H54 (cell line): ENCODE measurements around the gene PGLYRP4.
"Not testable (repeated sequence)": the region's sequence is repeated elsewhere in the genome, so short reads cannot be mapped to it uniquely, and the experiment has no call there.

Experiments
- DNase-seq: peaks from one replicate; pipeline ENCODE4 v3.0.0; 2011; ENCODE audit warnings: low spot score, mixed read lengths; ENCODE audit not compliant: insufficient read length
- FAIRE-seq: peaks from 3 replicates; lab custom pipeline; 2011; peaks lifted over from hg19 to GRCh38; lab: Jason Lieb, UNC
- POLR2A ChIP-seq: IDR thresholded peaks from 2 replicates; pipeline ENCODE4 v1.6.1; 2011; ENCODE audit warnings: low read depth, mild to moderate bottlenecking, low read length

The PGLYRP4 gene

DNA sequence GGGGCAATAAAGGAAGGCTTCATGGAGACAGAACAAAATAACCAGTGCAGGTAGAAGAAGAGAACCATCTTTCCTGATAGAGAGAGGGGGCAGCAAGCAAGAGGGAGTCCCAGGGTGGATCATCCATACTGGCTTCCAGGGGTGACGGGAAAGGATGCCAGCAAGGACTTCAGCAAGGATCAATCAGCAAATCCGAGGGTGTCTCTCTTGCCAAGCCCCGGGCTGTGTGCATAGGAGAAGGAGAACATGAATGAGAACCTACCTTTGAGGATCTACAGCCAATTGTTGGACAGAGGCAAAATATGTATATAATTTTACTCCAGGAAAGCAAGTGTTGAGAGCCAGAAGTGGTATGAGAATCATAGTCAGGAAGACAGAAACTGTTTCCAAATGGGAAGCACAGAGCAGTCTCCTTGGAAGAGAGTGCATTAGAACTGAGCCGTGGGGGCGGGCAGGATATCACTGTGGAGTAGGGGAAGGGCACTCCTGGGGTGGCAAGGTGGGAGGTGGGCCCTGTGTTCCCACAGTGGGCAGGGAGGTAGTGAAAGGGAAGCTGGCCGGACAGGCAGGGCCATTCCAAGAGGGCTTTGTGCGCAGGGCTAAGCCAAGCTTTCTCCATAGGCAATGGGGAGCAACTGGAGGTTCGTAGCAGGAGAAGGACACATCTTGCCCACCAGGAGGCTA is 7.9 kb upstream of the PGLYRP4 start:
- no peak for TF ChIP-seq POLR2A
- DNase-seq = no peak
- no peak for FAIRE-seq

DNA sequence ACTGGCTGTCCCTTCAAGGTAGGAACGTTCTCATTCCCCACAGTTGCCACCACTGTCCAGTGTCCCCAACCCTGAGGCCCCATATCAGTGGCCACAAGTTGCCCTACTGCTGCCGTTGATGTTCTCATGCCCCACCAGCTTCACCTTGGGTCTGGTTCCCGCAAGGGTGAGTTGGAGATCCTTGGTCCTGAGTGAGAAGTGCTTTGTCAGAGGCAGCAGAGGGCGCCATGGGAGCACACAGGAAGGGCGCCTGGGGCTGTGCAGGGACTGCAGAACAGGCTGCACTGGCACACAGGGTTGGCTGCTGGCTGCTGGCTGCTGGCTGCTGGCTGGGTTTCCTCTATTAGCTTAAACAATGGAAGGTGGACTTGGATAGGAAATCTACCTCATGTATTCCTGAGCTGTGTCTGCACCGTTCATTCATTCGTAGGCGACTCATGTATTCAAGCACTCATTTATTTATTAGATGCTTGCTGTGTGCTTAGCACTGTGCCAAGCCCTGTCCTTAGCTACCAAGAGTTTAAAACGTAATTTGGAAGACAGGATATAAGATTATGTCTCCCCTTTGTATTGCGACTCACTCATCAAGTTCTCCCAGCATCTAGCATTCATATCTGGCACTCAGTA is 6.9 kb upstream of the PGLYRP4 start:
- FAIRE-seq = no peak
- DNase-seq = peak; percentile 63
- no peak for TF ChIP-seq POLR2A

DNA sequence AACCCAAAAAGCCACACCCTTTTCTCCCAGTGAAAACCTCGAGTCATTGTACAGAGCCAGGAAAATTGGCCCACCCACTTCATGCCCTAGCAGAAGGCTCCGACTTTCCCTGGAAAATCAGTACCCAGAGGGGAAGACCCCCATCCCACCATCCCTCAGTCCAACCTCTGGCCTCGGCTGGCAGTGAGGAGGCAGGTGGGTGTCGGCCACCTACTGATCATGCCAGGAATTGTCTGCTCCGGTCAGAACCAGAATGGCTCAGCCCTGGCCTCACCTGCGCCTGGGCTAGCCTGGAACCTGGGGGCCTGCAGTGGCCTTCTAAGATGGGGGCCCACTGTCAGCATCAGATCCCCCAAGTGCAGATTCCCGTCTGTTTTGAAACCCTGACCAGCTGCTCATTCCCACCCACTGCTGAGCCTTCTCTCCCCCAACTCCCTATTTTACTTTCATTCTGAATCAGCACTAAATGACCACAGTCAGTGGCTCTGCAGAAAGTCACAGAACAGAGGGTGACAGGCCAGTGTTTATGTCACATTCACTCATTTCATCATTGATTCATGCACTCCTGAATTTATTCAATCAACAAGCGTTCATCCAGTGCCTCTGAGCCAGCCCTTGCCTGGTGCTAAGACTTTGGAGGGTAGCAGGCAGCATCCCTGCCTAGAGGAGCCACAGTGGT is 6.0 kb upstream of the PGLYRP4 start:
- FAIRE-seq = no peak
- no peak for TF ChIP-seq POLR2A
- no peak for DNase-seq

DNA sequence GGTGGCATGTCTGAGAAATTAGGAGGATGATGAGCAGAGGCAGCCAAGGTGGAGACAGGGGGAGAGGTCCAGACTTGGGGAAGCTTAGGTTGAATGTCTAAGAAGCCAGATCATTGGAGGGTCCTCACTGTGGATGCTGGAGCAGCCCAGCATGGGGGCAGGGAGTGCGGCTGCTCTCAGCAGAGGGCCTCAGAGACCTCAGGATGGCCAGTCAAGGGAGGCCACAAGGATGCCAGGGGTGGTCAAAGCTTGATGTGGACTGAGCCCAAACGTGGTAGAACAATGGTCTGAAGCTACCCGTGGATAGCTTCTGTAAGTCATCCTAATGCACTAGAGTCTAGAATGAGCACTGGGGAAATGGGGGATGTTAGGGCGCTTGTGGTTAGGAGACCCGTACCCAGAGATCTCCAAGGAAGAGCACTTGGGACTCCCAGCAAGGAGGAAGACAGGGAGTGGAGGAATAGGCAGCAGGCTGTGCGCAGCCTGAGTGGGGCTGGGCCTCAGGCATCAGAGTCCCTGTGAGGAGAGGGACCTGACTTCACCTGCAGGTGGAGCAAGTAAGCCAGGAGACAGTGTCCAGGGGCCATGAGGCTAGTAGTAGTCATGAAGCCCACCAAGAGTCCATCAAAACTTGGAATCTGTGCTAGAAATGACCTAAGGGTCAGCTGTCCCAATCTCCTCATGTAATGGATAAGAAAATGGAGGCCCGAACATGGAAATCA is 4.7 kb upstream of the PGLYRP4 start:
- FAIRE-seq (no peak), DNase-seq (peak; percentile 29)
- TF ChIP-seq POLR2A = no peak

DNA sequence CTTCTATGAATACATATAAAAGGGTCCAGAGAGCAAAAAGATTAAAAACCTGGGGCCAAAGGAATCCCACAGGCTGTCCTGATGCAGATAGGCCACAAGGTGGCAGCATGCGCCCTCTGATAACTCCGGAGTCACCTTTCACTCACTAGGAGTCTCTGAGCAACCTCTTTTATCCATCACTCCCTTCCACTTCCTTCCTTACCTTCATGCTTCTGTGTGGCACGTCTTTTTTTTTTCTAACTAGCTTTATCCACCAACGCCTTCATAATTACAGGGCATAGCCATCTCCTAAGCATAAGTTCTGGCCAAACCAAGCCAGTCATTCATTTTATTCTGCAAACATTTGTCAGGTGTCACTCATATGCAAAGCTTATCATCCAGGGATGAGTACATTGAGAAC is 3.9 kb upstream of the PGLYRP4 start:
- peak; percentile 56 for DNase-seq
- TF ChIP-seq POLR2A = no peak
- no peak for FAIRE-seq

DNA sequence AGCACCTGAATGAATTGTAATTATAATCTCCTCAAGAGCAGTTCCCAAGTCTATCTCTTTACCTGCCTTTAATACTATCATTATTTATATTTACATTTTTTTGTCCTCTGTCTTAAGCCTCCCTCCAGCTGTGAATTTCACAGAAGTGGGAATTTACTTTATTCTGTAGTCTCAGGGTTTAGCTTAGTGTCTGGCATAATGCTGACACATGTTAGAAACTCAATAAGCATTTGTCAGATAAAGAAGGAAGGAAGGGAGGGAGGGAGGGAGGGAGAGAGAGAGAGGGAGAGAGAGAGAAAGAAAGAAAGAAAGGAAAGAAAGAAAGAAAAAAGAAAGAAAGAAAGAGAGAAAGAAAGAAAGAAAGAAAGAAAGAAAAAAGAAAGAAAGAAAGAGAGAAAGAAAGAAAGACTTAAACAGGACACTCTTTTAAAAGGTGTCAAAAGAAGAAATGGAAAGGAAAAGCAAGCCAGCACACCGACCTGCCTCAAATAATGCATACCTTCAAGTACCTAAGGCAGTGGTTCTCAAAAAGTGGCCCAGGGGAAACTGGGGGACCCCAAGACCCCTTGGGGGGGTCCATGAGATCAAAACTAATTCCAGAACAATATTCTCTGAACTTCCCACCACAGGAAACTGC is 1.8 kb upstream of the PGLYRP4 start:
- TF ChIP-seq POLR2A = no peak
- FAIRE-seq (no peak), DNase-seq (no peak)

DNA sequence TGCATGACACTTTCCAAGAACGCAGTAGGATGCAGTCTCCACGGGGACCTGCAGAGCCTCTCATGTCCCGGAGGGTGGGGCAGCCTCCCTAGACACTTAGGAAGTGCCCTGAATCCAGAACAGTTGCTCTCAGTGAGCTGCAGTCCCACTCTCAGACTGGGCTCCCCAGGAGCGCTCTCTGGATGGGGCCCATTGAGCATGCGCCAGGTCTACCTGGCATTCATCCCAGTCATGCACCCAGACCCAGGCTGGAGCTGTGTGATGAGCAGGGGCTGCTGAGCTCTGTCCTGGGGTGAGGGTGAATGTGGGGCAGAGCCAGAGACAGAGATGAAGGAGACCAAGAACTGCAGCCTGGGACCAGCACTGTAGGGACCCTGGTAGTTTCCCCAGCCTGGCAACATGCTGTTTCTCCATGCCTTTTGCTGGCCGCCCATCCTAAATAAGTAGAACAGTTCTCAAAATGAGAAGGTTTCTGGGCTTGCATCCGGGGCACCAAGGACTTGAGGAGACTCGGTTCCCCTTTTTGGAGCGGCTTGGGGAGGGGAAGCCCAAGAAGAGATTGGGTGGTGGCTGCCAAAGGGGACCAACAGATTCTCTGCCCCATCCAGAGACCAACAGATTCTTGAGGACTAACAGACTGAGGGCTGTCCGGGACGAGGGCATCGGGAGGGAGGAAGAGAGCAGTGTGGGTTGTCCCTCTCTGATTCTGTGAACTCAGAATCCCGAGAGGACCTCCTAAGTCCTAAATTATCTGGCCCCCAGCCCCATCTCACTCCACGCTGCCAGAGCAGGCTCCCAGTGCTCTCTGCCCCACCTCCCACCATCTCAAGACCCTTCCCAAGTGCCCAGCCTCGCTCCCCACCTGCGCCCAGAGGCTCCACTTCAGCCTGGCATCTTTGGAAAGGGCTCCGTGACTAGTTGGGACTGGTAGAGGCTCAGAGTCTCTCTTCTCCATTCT is 1.0 kb upstream of the PGLYRP4 start:
- DNase-seq (no peak), FAIRE-seq (no peak)
- TF ChIP-seq POLR2A = no peak

DNA sequence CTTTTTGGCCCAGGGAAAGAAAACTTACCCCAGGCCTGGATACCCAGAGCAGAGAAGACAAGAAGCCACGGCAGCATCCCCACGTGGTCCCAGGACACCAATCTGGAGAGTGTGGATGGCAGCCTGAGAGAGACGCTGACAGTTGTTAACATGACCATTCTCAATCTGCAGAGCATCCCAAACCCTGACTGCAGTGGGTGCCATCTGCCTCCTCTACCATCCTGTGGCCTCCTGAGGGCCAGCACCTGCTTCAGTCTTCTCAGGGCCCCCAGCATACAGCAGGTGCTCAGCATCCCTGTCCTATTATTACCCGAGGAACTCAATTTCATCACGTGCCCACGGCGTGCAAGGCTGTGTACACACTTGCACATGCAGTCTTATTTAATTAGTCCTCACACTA is 785 bp downstream of the PGLYRP4 start:
- FAIRE-seq (no peak), DNase-seq (no peak)
- TF ChIP-seq POLR2A = no peak

DNA sequence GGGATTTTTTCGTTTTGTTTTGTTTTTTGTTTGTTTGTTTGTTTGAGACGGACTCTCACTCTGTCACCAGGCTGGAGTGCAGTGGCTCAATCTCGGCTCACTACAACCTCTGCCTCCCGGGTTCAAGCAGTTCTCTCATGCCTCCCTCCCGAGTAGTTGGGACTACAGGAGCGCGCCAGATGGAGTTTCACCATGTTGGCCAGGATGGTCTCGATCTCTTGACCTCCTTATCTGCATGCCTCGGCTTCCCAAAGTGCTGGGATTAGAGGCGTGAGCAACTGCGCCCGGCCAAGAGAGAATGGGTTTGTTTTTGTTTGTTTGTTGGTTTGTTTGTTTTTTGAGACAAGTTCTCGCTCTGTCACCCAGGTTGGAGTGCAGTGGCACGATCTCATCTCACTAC is 1.6 kb downstream of the PGLYRP4 start:
- FAIRE-seq, DNase-seq: not testable (repeated sequence)

DNA sequence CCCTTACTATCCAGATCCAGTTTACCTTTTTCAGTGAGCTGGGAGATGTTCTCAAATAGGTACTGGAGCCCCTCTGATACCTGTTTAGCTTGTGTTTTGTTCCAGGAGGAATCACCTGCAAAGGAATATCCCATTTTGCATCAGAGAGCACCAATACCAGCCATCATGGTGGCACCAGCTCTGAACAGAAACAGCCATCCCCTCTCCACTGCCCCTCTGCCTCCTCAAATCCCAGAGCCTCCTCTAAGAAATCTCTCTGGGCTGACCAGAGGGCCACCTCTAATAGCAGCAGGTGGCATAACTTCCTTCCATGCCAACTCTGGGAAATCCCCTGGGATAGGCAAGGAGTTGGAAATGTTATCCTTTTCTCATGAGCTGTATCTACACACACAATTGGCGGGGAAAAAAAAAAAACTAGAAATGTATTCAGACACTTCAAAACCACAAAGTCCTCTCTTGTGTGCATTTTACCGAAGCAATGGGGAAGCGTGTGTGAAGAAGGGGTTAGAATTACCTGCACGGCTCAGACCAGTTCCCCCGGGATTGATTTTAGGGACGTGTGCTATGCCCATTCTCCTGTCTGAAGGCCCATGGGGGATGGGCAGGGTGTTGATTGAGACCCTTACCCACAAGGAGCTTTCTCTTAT is 2.4 kb downstream of the PGLYRP4 start:
- no peak for FAIRE-seq
- TF ChIP-seq POLR2A = no peak
- no peak for DNase-seq

DNA sequence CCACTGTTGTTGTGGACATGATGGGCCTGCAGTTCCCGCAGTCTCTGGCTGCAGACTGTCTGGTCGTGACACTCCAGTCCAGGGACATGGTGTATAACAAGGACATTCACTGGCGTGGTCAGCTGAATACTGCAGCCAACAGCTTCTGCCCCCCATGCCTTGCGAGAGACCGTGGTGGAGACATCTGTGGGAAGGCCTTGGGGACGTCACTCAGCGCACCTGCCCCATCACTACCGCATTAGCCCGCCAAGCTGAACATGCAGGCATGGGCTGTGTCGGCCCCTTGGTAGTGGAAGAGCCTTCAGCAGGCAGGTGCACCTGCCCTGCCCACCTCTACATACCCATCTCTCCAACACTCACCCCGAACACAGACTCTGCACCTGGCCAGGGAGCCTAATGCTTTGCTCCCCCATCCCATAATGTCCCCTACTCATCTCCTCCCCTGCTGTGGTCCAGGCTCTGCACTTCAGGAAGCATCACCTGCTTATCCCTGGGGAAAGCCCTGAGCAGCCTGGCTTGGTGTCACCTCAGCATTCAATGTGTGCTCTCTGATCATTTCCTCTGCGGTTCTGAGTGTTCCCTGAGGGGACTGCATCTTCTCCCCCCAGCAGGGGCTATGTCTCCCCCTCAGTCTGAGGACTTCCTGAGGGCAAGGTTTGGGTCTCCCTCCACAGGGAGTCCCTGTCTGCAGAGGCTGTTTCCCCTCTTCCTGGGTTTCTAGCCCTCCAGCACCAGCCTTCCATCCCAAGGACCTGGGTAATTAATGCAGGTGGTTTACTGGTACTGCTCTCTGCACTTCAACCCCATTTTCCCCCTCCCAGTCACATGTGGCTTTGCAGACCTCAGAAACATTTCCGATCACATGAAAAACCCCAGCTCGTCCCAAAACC is 3.2 kb downstream of the PGLYRP4 start:
- TF ChIP-seq POLR2A = no peak; the same call in 1 of the 2 replicates
- no peak for DNase-seq
- FAIRE-seq = no peak
